ENCODE results near the gene TMEM141.
"Not testable (repeated sequence)": the region's sequence is repeated elsewhere in the genome, so short reads cannot be mapped to it uniquely, and the experiment has no call there.

Gene TMEM141

GRCh38 chr9:136794281-136794999 is 3.3 kb downstream of the TMEM141 start:
- Mint-ChIP-seq H3K27me3 (no peaks in the 10 kb centered on the region), H3K4me3 (no peak overlapping the region), H3K9me3 (no peaks in the 10 kb centered on the region), H3K4me1 (peaks cover 16% of the 10 kb centered on the region), H3K27ac (no peak overlapping the region), H3K36me3 (peaks cover 2% of the 10 kb centered on the region)

- no peaks in the 10 kb centered on the region for H3K27me3 Mint-ChIP-seq
- H3K27ac Mint-ChIP-seq = no peak overlapping the region
- peaks cover 17% of the 10 kb centered on the region for H3K4me1 Mint-ChIP-seq
- peaks cover 2% of the 10 kb centered on the region for H3K36me3 Mint-ChIP-seq
- H3K9me3 Mint-ChIP-seq = no peaks in the 10 kb centered on the region
- H3K4me3 Mint-ChIP-seq = no peak overlapping the region
Measured at GRCh38 chr9:136795000-136795348, 3.8 kb downstream of the TMEM141 start.

GRCh38 chr9:136796238-136796774 is 5.2 kb downstream of the TMEM141 start, which contains the start of gene CCDC183:
TSS of gene CCDC183 (plus strand) at chr9:136796338. CDS start at chr9:136796398, 60 bp downstream.
- H3K4me3 Mint-ChIP-seq = no peak within 1 kb of the TSS
- H3K36me3 Mint-ChIP-seq = peaks cover 2% of the 10 kb centered on the region
- H3K27ac Mint-ChIP-seq = no peak within 1 kb of the TSS
- peaks cover 27% of the 10 kb centered on the region for H3K4me1 Mint-ChIP-seq
- no peaks in the 10 kb centered on the region for H3K27me3 Mint-ChIP-seq
- H3K9me3 Mint-ChIP-seq = no peaks in the 10 kb centered on the region

GRCh38 chr9:136796775-136797347 is 5.7 kb downstream of the TMEM141 start:
- H3K4me3 Mint-ChIP-seq, H3K9me3 Mint-ChIP-seq, H3K36me3 Mint-ChIP-seq, H3K27me3 Mint-ChIP-seq, H3K27ac Mint-ChIP-seq: not testable (repeated sequence)
- H3K4me1 Mint-ChIP-seq = peaks cover 28% of the 10 kb centered on the region

GRCh38 chr9:136798708-136799078 is 7.5 kb downstream of the TMEM141 start:
- Mint-ChIP-seq H3K9me3 (no peaks in the 10 kb centered on the region), H3K4me1 (peaks cover 22% of the 10 kb centered on the region), H3K27ac (no peak overlapping the region), H3K4me3 (no peak overlapping the region), H3K36me3 (no peaks in the 10 kb centered on the region), H3K27me3 (no peaks in the 10 kb centered on the region)

- H3K4me1 Mint-ChIP-seq = peaks cover 22% of the 10 kb centered on the region
- H3K36me3 Mint-ChIP-seq = no peaks in the 10 kb centered on the region
- H3K4me3 Mint-ChIP-seq = peak overlapping the region; percentile 60
Measured at GRCh38 chr9:136799079-136799853, 8.1 kb downstream of the TMEM141 start.

GRCh38 chr9:136799854-136800657 is 8.9 kb downstream of the TMEM141 start:
- H3K4me3 Mint-ChIP-seq = peak overlapping the region; percentile 86
- no peaks in the 10 kb centered on the region for H3K27me3 Mint-ChIP-seq
- H3K36me3 Mint-ChIP-seq = no peaks in the 10 kb centered on the region
- H3K27ac Mint-ChIP-seq = no peak overlapping the region
- H3K9me3 Mint-ChIP-seq = no peaks in the 10 kb centered on the region
- peaks cover 22% of the 10 kb centered on the region for H3K4me1 Mint-ChIP-seq

More at GRCh38 chr9:136799079-136799853, 8.1 kb downstream of the TMEM141 start:
- Mint-ChIP-seq H3K27ac (no peak overlapping the region), H3K9me3 (no peaks in the 10 kb centered on the region), H3K27me3 (no peaks in the 10 kb centered on the region)

- Mint-ChIP-seq H3K36me3 (no peaks in the 10 kb centered on the region), H3K4me1 (peaks cover 27% of the 10 kb centered on the region), H3K9me3 (no peaks in the 10 kb centered on the region), H3K27me3 (no peaks in the 10 kb centered on the region), H3K4me3 (no peak overlapping the region), H3K27ac (no peak overlapping the region)
Measured at GRCh38 chr9:136802321-136802720, 11.2 kb downstream of the TMEM141 start.

- not testable (repeated sequence) for H3K9me3 Mint-ChIP-seq, H3K36me3 Mint-ChIP-seq, H3K4me3 Mint-ChIP-seq, H3K27me3 Mint-ChIP-seq, H3K27ac Mint-ChIP-seq
- H3K4me1 Mint-ChIP-seq = peaks cover 27% of the 10 kb centered on the region
Measured at GRCh38 chr9:136803009-136803550, 11.9 kb downstream of the TMEM141 start.

GRCh38 chr9:136803551-136804508 is 12.7 kb downstream of the TMEM141 start:
- H3K27ac Mint-ChIP-seq = no peak overlapping the region
- H3K9me3 Mint-ChIP-seq = no peaks in the 10 kb centered on the region
- H3K36me3 Mint-ChIP-seq = no peaks in the 10 kb centered on the region
- peak overlapping the region; percentile 7 for H3K4me3 Mint-ChIP-seq
- H3K27me3 Mint-ChIP-seq = no peaks in the 10 kb centered on the region
- peaks cover 29% of the 10 kb centered on the region for H3K4me1 Mint-ChIP-seq

GRCh38 chr9:136804509-136805206 is 13.5 kb downstream of the TMEM141 start:
- H3K27ac Mint-ChIP-seq = no peak overlapping the region
- peaks cover 37% of the 10 kb centered on the region for H3K4me1 Mint-ChIP-seq
- no peak overlapping the region for H3K4me3 Mint-ChIP-seq
- peaks cover 2% of the 10 kb centered on the region for H3K36me3 Mint-ChIP-seq
- no peaks in the 10 kb centered on the region for H3K27me3 Mint-ChIP-seq
- no peaks in the 10 kb centered on the region for H3K9me3 Mint-ChIP-seq

GRCh38 chr9:136805207-136805740 is 14.1 kb downstream of the TMEM141 start:
- peaks cover 39% of the 10 kb centered on the region for H3K4me1 Mint-ChIP-seq
- no peaks in the 10 kb centered on the region for H3K27me3 Mint-ChIP-seq
- no peaks in the 10 kb centered on the region for H3K9me3 Mint-ChIP-seq
- H3K27ac Mint-ChIP-seq = no peak overlapping the region
- H3K36me3 Mint-ChIP-seq = peaks cover 2% of the 10 kb centered on the region
- H3K4me3 Mint-ChIP-seq = no peak overlapping the region

GRCh38 chr9:136806067-136806466 is 14.9 kb downstream of the TMEM141 start:
- Mint-ChIP-seq H3K4me3 (peak overlapping the region; percentile 90), H3K27me3 (no peaks in the 10 kb centered on the region), H3K4me1 (peaks cover 34% of the 10 kb centered on the region), H3K9me3 (no peaks in the 10 kb centered on the region), H3K27ac (no peak overlapping the region), H3K36me3 (peaks cover 4% of the 10 kb centered on the region)
